IMR-90 (cell line): ENCODE measurements around the gene TRIM37.

Source experiments
- MAFK ChIP-seq: IDR thresholded peaks from 2 replicates; pipeline ENCODE4 v1.6.1; 2012; ENCODE audit warnings: low read depth, low read length, improper control_type of control experiment
- MXI1 ChIP-seq: IDR thresholded peaks from 2 replicates; pipeline ENCODE4 v1.6.1; 2012; ENCODE audit warnings: low read depth, mild to moderate bottlenecking, low read length, moderate library complexity, borderline replicate concordance
- POLR2A ChIP-seq: IDR thresholded peaks from 2 replicates; pipeline ENCODE4 v1.6.1; 2012; ENCODE audit warnings: mild to moderate bottlenecking, low read depth, low read length
- TF ChIP-seq, protein P1 (sequence below): conservative IDR thresholded peaks from 2 replicates; pipeline ENCODE4 v1.5.1; 2012; ENCODE audit warnings: mild to moderate bottlenecking, low read depth, low read length, improper control_type of control experiment
- TF ChIP-seq, protein P2 (sequence below): fragments of 150-350 bp; IDR thresholded peaks from 2 replicates; pipeline ENCODE4 v1.6.1; 2017; ENCODE audit warnings: mild to moderate bottlenecking, antibody characterized with exemption, low read length, low read depth

DNA sequence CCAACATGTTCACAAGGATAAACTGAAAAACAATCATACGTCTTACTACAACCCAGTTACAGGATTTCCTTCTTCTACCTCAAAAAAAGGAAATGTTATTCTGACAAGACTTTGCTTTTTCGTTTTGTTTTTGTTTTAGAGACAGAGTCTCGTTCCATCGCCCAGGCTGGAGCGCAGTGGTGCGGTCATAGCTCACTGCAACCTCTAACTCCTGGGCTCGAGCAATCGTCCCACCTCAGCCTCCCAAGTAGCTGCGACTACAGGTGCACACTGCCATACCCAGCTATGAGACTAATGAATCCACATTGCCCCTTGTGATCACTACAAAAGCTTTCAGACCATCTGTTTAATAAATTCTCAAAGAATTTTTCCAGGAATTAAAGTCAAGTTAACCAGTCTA, 8.8 kb upstream of the TRIM37 start:
- TF ChIP-seq, protein P1, sequence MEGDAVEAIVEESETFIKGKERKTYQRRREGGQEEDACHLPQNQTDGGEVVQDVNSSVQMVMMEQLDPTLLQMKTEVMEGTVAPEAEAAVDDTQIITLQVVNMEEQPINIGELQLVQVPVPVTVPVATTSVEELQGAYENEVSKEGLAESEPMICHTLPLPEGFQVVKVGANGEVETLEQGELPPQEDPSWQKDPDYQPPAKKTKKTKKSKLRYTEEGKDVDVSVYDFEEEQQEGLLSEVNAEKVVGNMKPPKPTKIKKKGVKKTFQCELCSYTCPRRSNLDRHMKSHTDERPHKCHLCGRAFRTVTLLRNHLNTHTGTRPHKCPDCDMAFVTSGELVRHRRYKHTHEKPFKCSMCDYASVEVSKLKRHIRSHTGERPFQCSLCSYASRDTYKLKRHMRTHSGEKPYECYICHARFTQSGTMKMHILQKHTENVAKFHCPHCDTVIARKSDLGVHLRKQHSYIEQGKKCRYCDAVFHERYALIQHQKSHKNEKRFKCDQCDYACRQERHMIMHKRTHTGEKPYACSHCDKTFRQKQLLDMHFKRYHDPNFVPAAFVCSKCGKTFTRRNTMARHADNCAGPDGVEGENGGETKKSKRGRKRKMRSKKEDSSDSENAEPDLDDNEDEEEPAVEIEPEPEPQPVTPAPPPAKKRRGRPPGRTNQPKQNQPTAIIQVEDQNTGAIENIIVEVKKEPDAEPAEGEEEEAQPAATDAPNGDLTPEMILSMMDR = no peak
- TF ChIP-seq, protein P2, sequence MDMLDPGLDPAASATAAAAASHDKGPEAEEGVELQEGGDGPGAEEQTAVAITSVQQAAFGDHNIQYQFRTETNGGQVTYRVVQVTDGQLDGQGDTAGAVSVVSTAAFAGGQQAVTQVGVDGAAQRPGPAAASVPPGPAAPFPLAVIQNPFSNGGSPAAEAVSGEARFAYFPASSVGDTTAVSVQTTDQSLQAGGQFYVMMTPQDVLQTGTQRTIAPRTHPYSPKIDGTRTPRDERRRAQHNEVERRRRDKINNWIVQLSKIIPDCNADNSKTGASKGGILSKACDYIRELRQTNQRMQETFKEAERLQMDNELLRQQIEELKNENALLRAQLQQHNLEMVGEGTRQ = no peak
- TF ChIP-seq POLR2A (no peak), MAFK (no peak), MXI1 (no peak)
